HFFc6 (cell line): ENCODE data around the gene ORM2. TPM values are rescaled to one million over a fixed set of nuclear protein-coding genes. Genes with fewer than 3 reads are reported as not detected.
A peak's percentile ranks its signal among the peaks of the same experiment; 100 is the strongest.

Experiments used
- DNase-seq: peaks from one replicate; pipeline ENCODE4 v3.0.0-alpha.2; 2018
- H3K27ac Mint-ChIP-seq: 2 replicates; pipeline ENCODE4 v1.8.0; 2020; ENCODE audit warnings: mild to moderate bottlenecking, mixed read lengths
- H3K27me3 Mint-ChIP-seq: 2 replicates; pipeline ENCODE4 v1.8.0; 2021; ENCODE audit warnings: mild to moderate bottlenecking, moderate library complexity, mixed read lengths; ENCODE audit not compliant: insufficient read depth
- H3K36me3 Mint-ChIP-seq: 2 replicates; pipeline ENCODE4 v1.8.0; 2021; ENCODE audit warnings: low read depth, mixed read lengths
- H3K4me1 Mint-ChIP-seq: 2 replicates; pipeline ENCODE4 v1.8.0; 2020; ENCODE audit warnings: low read depth, mixed read lengths
- H3K4me3 Mint-ChIP-seq: 2 replicates; pipeline ENCODE4 v1.8.0; 2020; ENCODE audit warnings: mild to moderate bottlenecking, moderate library complexity, mixed read lengths
- H3K9me3 Mint-ChIP-seq: 2 replicates; pipeline ENCODE4 v1.8.0; 2020; ENCODE audit warnings: mild to moderate bottlenecking, mixed read lengths
- CTCF ChIP-seq: fragments of 200-600 bp; sonication (generic); IDR thresholded peaks from 2 replicates; pipeline ENCODE4 v1.5.0; 2021; ENCODE audit warnings: antibody characterized with exemption, mild to moderate bottlenecking
- total RNA-seq, 6 experiments: library from RNA; stranded (reverse); fragmentation: NEBNext Ultra II Directional; extraction: Animal tissue kit (Norgen Biotek cat#: 25700); gene quantifications; 2 replicates in 1 of 6; 3 replicates in 5 of 6; pipeline ENCODE4 v1.2.3, GENCODE V29; 2021

ORM2 gene
- total RNA-seq, 6 experiments from 2014 or later = not detected

DNA sequence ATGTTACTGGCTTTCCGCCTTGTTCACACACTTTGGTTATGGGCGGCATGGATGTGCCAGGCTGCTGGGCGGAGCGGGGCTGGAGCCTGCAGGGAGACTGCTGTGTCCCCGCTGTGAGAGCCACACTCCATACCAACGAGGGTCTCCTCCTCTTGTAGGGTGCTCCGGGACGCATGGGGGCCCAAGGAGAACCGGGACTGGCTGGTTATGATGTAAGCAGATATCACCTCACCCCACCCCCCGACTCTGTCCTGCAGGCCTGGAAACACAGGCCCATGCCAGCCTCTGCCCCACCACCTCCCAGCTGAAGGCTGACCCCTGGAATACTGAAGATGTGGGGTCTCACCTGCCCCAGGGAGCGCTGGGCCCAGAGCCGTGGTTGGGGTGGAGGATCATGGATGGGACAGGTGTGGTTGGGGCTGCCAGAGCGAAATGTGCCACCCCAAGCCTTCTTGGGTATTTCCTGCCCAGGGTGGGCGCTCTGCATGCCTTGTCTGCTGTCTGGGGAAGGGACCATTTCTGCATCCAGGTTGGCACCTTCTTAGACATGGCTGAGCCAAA lies 46.0 kb upstream of the ORM2 start:
- TF ChIP-seq CTCF = no peak
- peak overlapping the region; percentile 45 for H3K27ac Mint-ChIP-seq

DNA sequence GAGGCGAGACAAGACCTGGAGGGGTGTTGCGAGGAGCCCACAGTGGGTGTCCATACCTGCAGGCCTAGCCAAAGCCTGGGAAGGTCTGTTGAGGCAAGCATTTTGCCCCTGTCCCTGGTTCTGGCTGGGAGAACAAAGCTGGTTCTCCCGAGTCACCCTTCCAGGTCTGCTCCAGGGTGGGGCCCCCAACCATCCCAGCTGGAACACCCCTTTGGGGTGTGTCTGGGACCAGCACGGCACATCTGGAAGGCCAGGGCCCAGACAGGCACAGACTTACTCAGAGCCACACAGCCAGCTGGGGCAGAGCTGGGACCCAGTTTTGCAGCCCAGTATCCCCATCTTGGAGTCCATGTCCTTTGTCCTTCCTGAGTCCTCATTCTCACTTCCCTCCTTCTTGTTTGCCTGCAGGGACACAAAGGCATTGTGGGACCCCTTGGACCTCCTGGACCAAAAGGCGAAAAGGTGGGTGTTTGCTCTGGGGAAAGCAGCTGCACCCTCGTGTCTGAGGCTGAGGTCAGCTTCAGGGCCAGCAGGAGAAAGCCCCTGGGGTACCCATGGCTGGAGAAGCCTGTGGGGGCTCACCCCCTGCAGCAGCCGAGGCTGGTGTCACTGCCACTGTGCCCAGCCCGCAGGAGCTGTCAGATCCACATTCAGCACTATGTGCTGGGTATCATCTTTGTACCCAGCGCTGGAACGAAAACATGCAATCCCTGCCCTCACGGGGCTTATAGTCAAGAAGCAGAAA lies 45.2 kb upstream of the ORM2 start:
- peaks cover 34% of the 10 kb centered on the region for H3K36me3 Mint-ChIP-seq
- peaks cover 10% of the 10 kb centered on the region for H3K27me3 Mint-ChIP-seq
- DNase-seq = no peak
- H3K27ac Mint-ChIP-seq = peak overlapping the region; percentile 86
- no peak overlapping the region for H3K4me3 Mint-ChIP-seq
- H3K9me3 Mint-ChIP-seq = no peaks in the 10 kb centered on the region
- peaks cover 79% of the 10 kb centered on the region for H3K4me1 Mint-ChIP-seq
- no peak for TF ChIP-seq CTCF

More for the DNA sequence above, 46.0 kb upstream of the ORM2 start:
- no peak for DNase-seq
- Mint-ChIP-seq H3K9me3 (no peaks in the 10 kb centered on the region), H3K27me3 (peaks cover 10% of the 10 kb centered on the region), H3K4me1 (peaks cover 85% of the 10 kb centered on the region), H3K4me3 (no peak overlapping the region), H3K36me3 (peaks cover 35% of the 10 kb centered on the region)

- Mint-ChIP-seq H3K4me1 (peaks cover 77% of the 10 kb centered on the region), H3K27ac (peak overlapping the region; percentile 86), H3K4me3 (peak overlapping the region; percentile 22; the same call in 1 of the 2 replicates), H3K9me3 (no peaks in the 10 kb centered on the region), H3K27me3 (peaks cover 10% of the 10 kb centered on the region), H3K36me3 (peaks cover 34% of the 10 kb centered on the region)
- TF ChIP-seq CTCF = peak; percentile 36; the same call in 1 of the 2 replicates
- DNase-seq = peak; percentile 92
Measured at GRCh38 chr9:114285166-114285867, 44.4 kb upstream of the ORM2 start.

DNA sequence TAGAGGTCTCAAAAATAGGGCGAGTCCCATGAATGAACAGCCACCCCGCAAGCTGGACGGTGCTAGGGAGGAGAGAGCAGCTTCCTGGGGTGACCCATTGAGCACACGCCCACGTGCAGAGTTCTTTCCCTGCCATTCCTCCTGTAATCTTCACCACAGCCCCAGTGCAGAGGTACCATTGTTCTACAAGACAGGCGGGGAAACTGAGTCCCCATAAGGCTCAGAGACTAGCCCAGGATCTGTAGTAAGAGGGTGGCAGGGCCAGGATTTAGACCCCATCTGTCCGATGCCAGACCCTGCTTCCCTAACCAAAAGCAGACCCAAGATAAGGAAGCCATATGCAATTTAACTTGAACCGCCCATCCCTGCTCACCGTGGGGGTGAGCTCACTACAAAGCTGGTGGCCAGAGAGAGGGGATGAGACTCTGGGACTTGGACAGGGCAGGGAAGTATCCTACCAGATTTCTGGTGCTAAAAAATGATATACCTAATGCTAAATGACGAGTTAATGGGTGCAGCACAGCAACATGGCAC lies 43.5 kb upstream of the ORM2 start:
- no peak for TF ChIP-seq CTCF
- H3K27me3 Mint-ChIP-seq = peaks cover 8% of the 10 kb centered on the region
- no peak for DNase-seq
- peaks cover 75% of the 10 kb centered on the region for H3K4me1 Mint-ChIP-seq
- H3K27ac Mint-ChIP-seq = peak overlapping the region; percentile 86
- peaks cover 34% of the 10 kb centered on the region for H3K36me3 Mint-ChIP-seq
- H3K4me3 Mint-ChIP-seq = peak overlapping the region; percentile 22; the same call in 1 of the 2 replicates
- H3K9me3 Mint-ChIP-seq = no peaks in the 10 kb centered on the region

GRCh38 chr9:114287001-114287762 lies 42.5 kb upstream of the ORM2 start:
- no peak for DNase-seq
- Mint-ChIP-seq H3K36me3 (peaks cover 30% of the 10 kb centered on the region), H3K4me3 (no peak overlapping the region), H3K27ac (peak overlapping the region; percentile 76), H3K9me3 (no peaks in the 10 kb centered on the region), H3K27me3 (0 out of 2 replicates have a peak, but pooled peaks cover 1% of the 10 kb centered on the region), H3K4me1 (peaks cover 67% of the 10 kb centered on the region)
- TF ChIP-seq CTCF = no peak
